HEK293 (cell line): ENCODE measurements around the gene PPP1R8.
A peak's percentile ranks its signal among the peaks of the same experiment; 100 is the strongest.

Experiments
- CTCF ChIA-PET: fragments of 350-600 bp; formaldehyde crosslinking; extraction: SDS; loops from one replicate; lab custom pipeline; 2021; ENCODE audit warnings: antibody characterized with exemption; lab: Yijun Ruan, JAX
- POLR2A ChIA-PET: fragments of 300-600 bp; formaldehyde crosslinking; extraction: SDS; loops from one replicate; lab custom pipeline; 2020; ENCODE audit warnings: antibody characterized with exemption, inconsistent platforms; lab: Yijun Ruan, JAX
- H3K27ac ChIP-seq: fragments of 200-500 bp; sonication (Bioruptor generic); 2 replicates; pipeline ENCODE4 v1.5.1; 2014; ENCODE audit warnings: low read depth, low read length, control low read depth, inconsistent platforms; ENCODE audit errors: extremely low read depth
- H3K36me3 ChIP-seq, 2 experiments: fragments of 200-500 bp in 1 of 2; sonication (Bioruptor generic) in 1 of 2; 1 replicate in 1 of 2; 2 replicates in 1 of 2; pipeline ENCODE4 v1.5.1; 2014 to 2017; ENCODE audit warnings: inconsistent platforms in 2 of 2, low read length in 2 of 2; ENCODE audit not compliant: control insufficient read depth in 2 of 2, insufficient read depth in 1 of 2
- H3K4me1 ChIP-seq: fragments of 200-500 bp; sonication (Bioruptor generic); 2 replicates; pipeline ENCODE4 v1.5.1; 2014; ENCODE audit warnings: mild to moderate bottlenecking, low read length, inconsistent platforms; ENCODE audit not compliant: control insufficient read depth, insufficient read depth
- H3K4me3 ChIP-seq: 2 replicates; pipeline ENCODE4 v1.5.1; 2011; ENCODE audit warnings: low read depth, mild to moderate bottlenecking, control low read depth, low read length, moderate library complexity
- H3K9me3 ChIP-seq: fragments of 200-500 bp; sonication (Bioruptor generic); 2 replicates; pipeline ENCODE4 v1.5.1; 2014; ENCODE audit warnings: low read depth, low read length, inconsistent platforms; ENCODE audit not compliant: control insufficient read depth, insufficient read depth
- EGR2 ChIP-seq: fragments of 450-650 bp; formaldehyde crosslinking; IDR thresholded peaks from 2 replicates; pipeline ENCODE4 v1.5.1; 2016; ENCODE audit warnings: low read depth, missing biosample characterization, missing genetic modification characterization
- HOXC10 ChIP-seq: sonication (generic); formaldehyde crosslinking; IDR thresholded peaks from 2 replicates; pipeline ENCODE4 v1.8.1; 2023; ENCODE audit warnings: mild to moderate bottlenecking, missing genetic modification reagents
- KLF10 ChIP-seq: fragments of 450-650 bp; IDR thresholded peaks from 2 replicates; pipeline ENCODE4 v1.5.1; 2018; ENCODE audit warnings: missing biosample characterization, mild to moderate bottlenecking, missing genetic modification characterization
- KLF9 ChIP-seq: fragments of 450-650 bp; formaldehyde crosslinking; IDR thresholded peaks from 2 replicates; pipeline ENCODE4 v1.5.1; 2016; ENCODE audit warnings: missing biosample characterization, missing genetic modification characterization, low read depth
- OSR2 ChIP-seq: fragments of 450-650 bp; formaldehyde crosslinking; IDR thresholded peaks from 2 replicates; pipeline ENCODE4 v1.5.1; 2016; ENCODE audit warnings: missing biosample characterization, missing genetic modification characterization
- PRDM10 ChIP-seq: fragments of 450-650 bp; formaldehyde crosslinking; IDR thresholded peaks from 2 replicates; pipeline ENCODE4 v1.5.1; 2016; ENCODE audit warnings: missing biosample characterization, missing genetic modification characterization
- SP2 ChIP-seq: fragments of 450-650 bp; formaldehyde crosslinking; IDR thresholded peaks from 2 replicates; pipeline ENCODE4 v1.5.1; 2016; ENCODE audit warnings: missing biosample characterization, missing genetic modification characterization
- SP7 ChIP-seq: fragments of 450-650 bp; formaldehyde crosslinking; IDR thresholded peaks from 2 replicates; pipeline ENCODE4 v1.5.1; 2016; ENCODE audit warnings: missing biosample characterization, missing genetic modification characterization
- TCF7L2 ChIP-seq: IDR thresholded peaks from 2 replicates; pipeline ENCODE4 v1.6.1; 2011; ENCODE audit warnings: low read depth, mild to moderate bottlenecking, inconsistent platforms, low read length, moderate library complexity, borderline replicate concordance
- YY2 ChIP-seq: fragments of 450-650 bp; formaldehyde crosslinking; IDR thresholded peaks from 2 replicates; pipeline ENCODE4 v1.5.1; 2016; ENCODE audit warnings: missing biosample characterization, missing genetic modification characterization
- ZBTB1 ChIP-seq: fragments of 450-650 bp; formaldehyde crosslinking; IDR thresholded peaks from 2 replicates; pipeline ENCODE4 v1.5.1; 2016; ENCODE audit warnings: missing biosample characterization, missing genetic modification characterization
- ZBTB17 ChIP-seq: fragments of 450-650 bp; formaldehyde crosslinking; IDR thresholded peaks from 2 replicates; pipeline ENCODE4 v1.5.1; 2016; ENCODE audit warnings: missing biosample characterization, missing genetic modification characterization
- ZEB2 ChIP-seq: fragments of 450-650 bp; formaldehyde crosslinking; IDR thresholded peaks from 2 replicates; pipeline ENCODE4 v1.5.1; 2016; ENCODE audit warnings: missing biosample characterization, missing genetic modification characterization
- ZFP37 ChIP-seq: fragments of 450-650 bp; formaldehyde crosslinking; IDR thresholded peaks from 2 replicates; pipeline ENCODE4 v1.5.1; 2016; ENCODE audit warnings: missing biosample characterization, missing genetic modification characterization
- ZNF133 ChIP-seq: fragments of 450-650 bp; formaldehyde crosslinking; IDR thresholded peaks from 2 replicates; pipeline ENCODE4 v1.5.1; 2016; ENCODE audit warnings: missing biosample characterization, missing genetic modification characterization
- ZNF157 ChIP-seq: fragments of 450-650 bp; formaldehyde crosslinking; IDR thresholded peaks from 2 replicates; pipeline ENCODE4 v1.5.1; 2016; ENCODE audit warnings: missing biosample characterization, missing genetic modification characterization
- ZNF223 ChIP-seq: fragments of 450-650 bp; formaldehyde crosslinking; IDR thresholded peaks from 2 replicates; pipeline ENCODE4 v1.5.1; 2016; ENCODE audit warnings: missing biosample characterization, missing genetic modification characterization
- ZNF23 ChIP-seq: fragments of 450-650 bp; formaldehyde crosslinking; IDR thresholded peaks from 2 replicates; pipeline ENCODE4 v1.5.1; 2016; ENCODE audit warnings: missing biosample characterization, missing genetic modification characterization, borderline replicate concordance
- ZNF239 ChIP-seq: fragments of 450-650 bp; formaldehyde crosslinking; IDR thresholded peaks from 2 replicates; pipeline ENCODE4 v1.5.1; 2016; ENCODE audit warnings: missing biosample characterization, missing genetic modification characterization
- ZNF341 ChIP-seq: fragments of 450-650 bp; formaldehyde crosslinking; IDR thresholded peaks from 2 replicates; pipeline ENCODE4; 2016; ENCODE audit warnings: low read depth, missing biosample characterization, missing genetic modification characterization
- ZNF423 ChIP-seq: fragments of 450-650 bp; formaldehyde crosslinking; IDR thresholded peaks from 2 replicates; pipeline ENCODE4 v1.5.1; 2016; ENCODE audit warnings: missing biosample characterization, missing genetic modification characterization
- ZNF561 ChIP-seq: fragments of 450-650 bp; IDR thresholded peaks from 2 replicates; pipeline ENCODE4 v1.5.1; 2018; ENCODE audit warnings: missing biosample characterization, missing genetic modification characterization, borderline replicate concordance
- ZNF585B ChIP-seq: fragments of 450-650 bp; formaldehyde crosslinking; IDR thresholded peaks from 2 replicates; pipeline ENCODE4 v1.5.1; 2016; ENCODE audit warnings: missing biosample characterization, missing genetic modification characterization
- ZNF660 ChIP-seq: fragments of 450-650 bp; IDR thresholded peaks from 2 replicates; pipeline ENCODE4 v1.5.1; 2018; ENCODE audit warnings: missing biosample characterization, mild to moderate bottlenecking, missing genetic modification characterization
- ZNF791 ChIP-seq: fragments of 450-650 bp; formaldehyde crosslinking; IDR thresholded peaks from 2 replicates; pipeline ENCODE4 v1.5.1; 2016; ENCODE audit warnings: missing biosample characterization, missing genetic modification characterization
- ZSCAN23 ChIP-seq: fragments of 450-650 bp; formaldehyde crosslinking; IDR thresholded peaks from 2 replicates; pipeline ENCODE4 v1.5.1; 2016; ENCODE audit warnings: missing biosample characterization, missing genetic modification characterization
- ZXDB ChIP-seq: fragments of 450-650 bp; formaldehyde crosslinking; IDR thresholded peaks from 2 replicates; pipeline ENCODE4 v1.5.1; 2016; ENCODE audit warnings: missing biosample characterization, missing genetic modification characterization
- TF ChIP-seq, protein P1 (sequence below): fragments of 450-650 bp; formaldehyde crosslinking; IDR thresholded peaks from 2 replicates; pipeline ENCODE4 v1.5.1; 2016; ENCODE audit warnings: missing biosample characterization, missing genetic modification characterization
- TF ChIP-seq, protein P2 (sequence below): fragments of 450-650 bp; formaldehyde crosslinking; IDR thresholded peaks from 2 replicates; pipeline ENCODE4 v1.5.1; 2016; ENCODE audit warnings: missing biosample characterization, missing genetic modification characterization
- TF ChIP-seq, protein P3 (sequence below): fragments of 450-650 bp; formaldehyde crosslinking; IDR thresholded peaks from 2 replicates; pipeline ENCODE4 v1.5.1; 2016; ENCODE audit warnings: missing biosample characterization, missing genetic modification characterization

The PPP1R8 gene

DNA sequence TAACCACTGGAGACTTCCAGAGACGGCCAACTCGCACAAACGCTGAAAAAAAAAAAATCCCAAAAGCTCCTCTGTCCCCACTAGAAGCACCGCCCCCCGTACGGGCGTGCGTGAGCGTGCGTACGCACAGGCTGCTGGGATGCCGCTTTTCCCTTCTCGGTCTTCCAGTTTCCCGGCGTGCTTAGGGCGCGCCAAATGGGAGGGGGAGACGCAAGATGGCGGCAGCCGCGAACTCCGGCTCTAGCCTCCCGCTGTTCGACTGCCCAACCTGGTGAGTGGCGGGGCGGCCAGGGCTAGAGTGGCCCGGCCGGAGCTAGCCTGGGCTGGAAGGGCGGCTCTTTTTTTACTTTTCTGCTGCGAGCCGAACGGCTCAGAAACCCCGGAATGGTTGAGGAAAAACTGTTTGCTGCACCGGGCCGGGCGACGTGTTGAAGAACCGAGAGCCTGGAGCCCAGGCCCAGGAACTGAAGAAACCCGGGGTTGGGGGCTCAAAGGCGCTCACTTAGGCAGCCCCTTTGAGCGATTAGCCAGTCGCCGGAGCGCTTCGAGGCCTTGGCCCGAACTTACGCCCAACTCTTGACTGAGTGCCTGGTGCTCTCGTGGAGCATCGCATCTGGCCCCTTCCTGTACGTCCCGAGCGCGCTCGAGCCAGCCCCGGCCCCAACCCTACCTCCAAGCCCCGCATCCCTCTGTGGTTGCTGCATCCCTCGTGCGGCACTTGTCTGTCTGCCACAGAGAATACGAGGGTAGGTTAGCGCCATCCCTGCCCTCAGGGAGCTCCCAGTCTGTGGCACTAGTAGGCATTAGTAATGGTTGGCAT lies at the start of gene PPP1R8:
Gene PPP1R8 (plus strand): TSS at position 162 of the 820 bp plus-strand sequence. CDS start 54 bp downstream, at position 216.
- CTCF ChIA-PET = interaction anchor here (0.6 to 1.2 kb wide), 5 partner anchors 10 to 222 kb away, joined by 3 to 4 read pairs (median 3); no protein-coding TSS in a partner anchor
- H3K4me1 ChIP-seq = 0 out of 2 replicates have a peak, but pooled peaks cover 2% of the 10 kb centered on the region
- TF ChIP-seq KLF9 = peak; percentile 49; the same call in 1 of the 2 replicates
- TF ChIP-seq TCF7L2 = no peak
- no peak for TF ChIP-seq ZNF585B (tag by site-specific recombination)
- no peak for TF ChIP-seq ZBTB1
- 0 out of 2 replicates have a peak, but pooled peaks have one; percentile 7 for TF ChIP-seq EGR2 (tag by site-specific recombination)
- peak; percentile 79 for TF ChIP-seq ZNF341 (tag by site-specific recombination)
- TF ChIP-seq ZNF157 = no peak
- no peak for TF ChIP-seq ZNF23 (tag by site-specific recombination)
- TF ChIP-seq ZSCAN23 (tag by site-specific recombination) = 0 out of 2 replicates have a peak, but pooled peaks have one; percentile 11
- TF ChIP-seq, protein P1, sequence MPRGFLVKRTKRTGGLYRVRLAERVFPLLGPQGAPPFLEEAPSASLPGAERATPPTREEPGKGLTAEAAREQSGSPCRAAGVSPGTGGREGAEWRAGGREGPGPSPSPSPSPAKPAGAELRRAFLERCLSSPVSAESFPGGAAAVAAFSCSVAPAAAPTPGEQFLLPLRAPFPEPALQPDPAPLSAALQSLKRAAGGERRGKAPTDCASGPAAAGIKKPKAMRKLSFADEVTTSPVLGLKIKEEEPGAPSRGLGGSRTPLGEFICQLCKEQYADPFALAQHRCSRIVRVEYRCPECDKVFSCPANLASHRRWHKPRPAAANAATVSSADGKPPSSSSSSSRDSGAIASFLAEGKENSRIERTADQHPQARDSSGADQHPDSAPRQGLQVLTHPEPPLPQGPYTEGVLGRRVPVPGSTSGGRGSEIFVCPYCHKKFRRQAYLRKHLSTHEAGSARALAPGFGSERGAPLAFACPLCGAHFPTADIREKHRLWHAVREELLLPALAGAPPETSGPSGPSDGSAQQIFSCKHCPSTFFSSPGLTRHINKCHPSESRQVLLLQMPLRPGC (tag by site-specific recombination) = 0 out of 2 replicates have a peak, but pooled peaks have one; percentile 7
- TF ChIP-seq SP2 (tag by site-specific recombination) = peak; percentile 60
- TF ChIP-seq ZNF561 = 0 out of 2 replicates have a peak, but pooled peaks have one; percentile 38
- peak; percentile 56; the same call in 1 of the 2 replicates for TF ChIP-seq ZEB2 (tag by site-specific recombination)
- TF ChIP-seq ZXDB (tag by site-specific recombination) = peak; percentile 55; the same call in 1 of the 2 replicates
- peak; percentile 50; the same call in 1 of the 2 replicates for TF ChIP-seq SP7
- peak; percentile 24; the same call in 1 of the 2 replicates for TF ChIP-seq PRDM10 (tag by site-specific recombination)
- TF ChIP-seq, protein P2, sequence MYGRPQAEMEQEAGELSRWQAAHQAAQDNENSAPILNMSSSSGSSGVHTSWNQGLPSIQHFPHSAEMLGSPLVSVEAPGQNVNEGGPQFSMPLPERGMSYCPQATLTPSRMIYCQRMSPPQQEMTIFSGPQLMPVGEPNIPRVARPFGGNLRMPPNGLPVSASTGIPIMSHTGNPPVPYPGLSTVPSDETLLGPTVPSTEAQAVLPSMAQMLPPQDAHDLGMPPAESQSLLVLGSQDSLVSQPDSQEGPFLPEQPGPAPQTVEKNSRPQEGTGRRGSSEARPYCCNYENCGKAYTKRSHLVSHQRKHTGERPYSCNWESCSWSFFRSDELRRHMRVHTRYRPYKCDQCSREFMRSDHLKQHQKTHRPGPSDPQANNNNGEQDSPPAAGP (tag by site-specific recombination) = peak; percentile 41; the same call in 1 of the 2 replicates
- TF ChIP-seq, protein P3, sequence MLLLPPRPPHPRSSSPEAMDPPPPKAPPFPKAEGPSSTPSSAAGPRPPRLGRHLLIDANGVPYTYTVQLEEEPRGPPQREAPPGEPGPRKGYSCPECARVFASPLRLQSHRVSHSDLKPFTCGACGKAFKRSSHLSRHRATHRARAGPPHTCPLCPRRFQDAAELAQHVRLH = no peak
- peak; percentile 95 for TF ChIP-seq ZBTB17 (tag by site-specific recombination)
- 0 out of 2 replicates have a peak, but pooled peaks have one; percentile 69 for TF ChIP-seq ZFP37 (tag by site-specific recombination)
- TF ChIP-seq ZNF660 (tag by site-specific recombination) = peak; percentile 70
- no peak for TF ChIP-seq ZNF423 (tag by site-specific recombination)
- TF ChIP-seq ZNF239 (tag by site-specific recombination) = no peak
- no peak for TF ChIP-seq ZNF133 (tag by site-specific recombination)
- TF ChIP-seq ZNF223 (tag by site-specific recombination) = no peak
- TF ChIP-seq YY2 (tag by site-specific recombination) = peak; percentile 88
- TF ChIP-seq HOXC10 (CRISPR knock-in tag) = peak; percentile 63; the same call in 1 of the 2 replicates
- TF ChIP-seq OSR2 (tag by site-specific recombination) = no peak
- no peak for TF ChIP-seq ZNF791 (tag by site-specific recombination)
- TF ChIP-seq KLF10 (tag by site-specific recombination) = 0 out of 2 replicates have a peak, but pooled peaks have one; percentile 21

More for the DNA sequence above, at the start of gene PPP1R8:
- Histone ChIP-seq H3K9me3 (no peaks in the 10 kb centered on the region), H3K27ac (peak within 1 kb of the TSS; percentile 70), H3K4me3 (peak within 1 kb of the TSS; percentile 86), H3K36me3 (peaks cover 12 to 38% of the 10 kb centered on the region in 2 experiments)
- POLR2A ChIA-PET = interaction anchor here (0.6 to 2.5 kb wide), 19 partner anchors 11 to 538 kb away, joined by 3 to 51 read pairs (median 4); partner anchors contain the start of genes AHDC1, ATP5IF1, FAM76A and IFI6
